Liver (tissue), 9 donors: Measurements from ENCODE around the gene AKR1C3. TPM values are rescaled to one million over a fixed set of nuclear protein-coding genes. Genes with fewer than 3 reads are reported as not detected.
A peak's percentile ranks its signal among the peaks of the same experiment; 100 is the strongest.

Experiments used
- DNase-seq: peaks from one replicate; pipeline ENCODE4 v3.0.0-alpha.2; 2017; ENCODE audit warnings: low spot score
- H3K27ac ChIP-seq, 2 donors: one replicate each; pipeline ENCODE4 v1.7.0; 2013; ENCODE audit warnings: inconsistent platforms in 2 of 2, low read length in 2 of 2, control low read depth in 1 of 2, low read depth in 1 of 2, mild to moderate bottlenecking in 1 of 2
- H3K27me3 ChIP-seq, 4 donors: one replicate each; pipeline versions ENCODE4 v1.6.1 to v1.7.0; 2013; ENCODE audit warnings: low read length in 3 of 4, inconsistent platforms in 1 of 4, mild to moderate bottlenecking in 1 of 4, moderate library complexity in 1 of 4; ENCODE audit not compliant: control insufficient read depth in 4 of 4, insufficient read depth in 4 of 4
- H3K36me3 ChIP-seq, 4 donors: one replicate each; pipeline versions ENCODE4 v1.6.1 to v1.7.0; 2013; ENCODE audit warnings: low read length in 3 of 4, mild to moderate bottlenecking in 3 of 4, low read depth in 1 of 4, moderate library complexity in 1 of 4; ENCODE audit not compliant: control insufficient read depth in 4 of 4, insufficient read depth in 3 of 4
- H3K4me1 ChIP-seq, 4 donors: one replicate each; pipeline versions ENCODE4 v1.6.1 to v1.7.0; 2013; ENCODE audit warnings: low read length in 3 of 4, mild to moderate bottlenecking in 3 of 4, moderate library complexity in 1 of 4; ENCODE audit not compliant: control insufficient read depth in 4 of 4, insufficient read depth in 4 of 4
- H3K4me3 ChIP-seq, 3 donors: one replicate each; pipeline versions ENCODE4 v1.6.1 to v1.7.0; 2013; ENCODE audit warnings: low read length in 3 of 3, control low read depth in 1 of 3, low read depth in 1 of 3, mild to moderate bottlenecking in 1 of 3
- H3K9ac ChIP-seq, 2 donors: one replicate each; pipeline ENCODE4 v1.7.0; 2013; ENCODE audit warnings: low read length in 2 of 2, mild to moderate bottlenecking in 2 of 2, moderate library complexity in 2 of 2, control low read depth in 1 of 2, low read depth in 1 of 2
- H3K9me3 ChIP-seq, 4 donors: one replicate each; pipeline versions ENCODE4 v1.6.1 to v1.7.0; 2013; ENCODE audit warnings: low read length in 3 of 4; ENCODE audit not compliant: control insufficient read depth in 4 of 4
- FOXA1 ChIP-seq: IDR thresholded peaks from 2 replicates; pipeline ENCODE4 v1.6.1; 2016; ENCODE audit warnings: antibody characterized with exemption
- FOXA2 ChIP-seq: IDR thresholded peaks from 2 replicates; pipeline ENCODE4 v1.6.1; 2016; ENCODE audit warnings: antibody characterized with exemption
- GABPA ChIP-seq, 2 donors: IDR thresholded peaks in 1 of 2; conservative IDR thresholded peaks in 1 of 2; 2 replicates each; pipeline ENCODE4 v1.6.1; 2016; ENCODE audit warnings: antibody characterized with exemption in 2 of 2, mild to moderate bottlenecking in 1 of 2, moderate library complexity in 1 of 2
- HNF4A ChIP-seq, 2 donors: conservative IDR thresholded peaks; 2 replicates each; pipeline ENCODE4 v1.6.1; 2016; ENCODE audit warnings: antibody characterized with exemption in 2 of 2, mild to moderate bottlenecking in 2 of 2
- HNF4G ChIP-seq: IDR thresholded peaks from 2 replicates; pipeline ENCODE4 v1.6.1; 2016; ENCODE audit warnings: antibody characterized with exemption
- JUND ChIP-seq, 2 donors: IDR thresholded peaks; 2 replicates each; pipeline ENCODE4 v1.6.1; 2016; ENCODE audit warnings: antibody characterized with exemption in 2 of 2
- RAD21 ChIP-seq, 2 donors: IDR thresholded peaks; 2 replicates each; pipeline ENCODE4 v1.6.1; 2016; ENCODE audit warnings: antibody characterized with exemption in 2 of 2, mild to moderate bottlenecking in 2 of 2
- RXRA ChIP-seq, 2 donors: IDR thresholded peaks; 2 replicates each; pipeline ENCODE4 v1.6.1; 2017 to 2018; ENCODE audit warnings: antibody characterized with exemption in 2 of 2, mild to moderate bottlenecking in 1 of 2
- SP1 ChIP-seq: IDR thresholded peaks from 2 replicates; pipeline ENCODE4 v1.6.1; 2018; ENCODE audit warnings: antibody characterized with exemption, mild to moderate bottlenecking
- TAF1 ChIP-seq: conservative IDR thresholded peaks from 2 replicates; pipeline ENCODE4 v1.6.1; 2016; ENCODE audit warnings: antibody characterized with exemption, mild to moderate bottlenecking
- YY1 ChIP-seq: IDR thresholded peaks from 2 replicates; pipeline ENCODE4 v1.6.1; 2016; ENCODE audit warnings: antibody characterized with exemption, mild to moderate bottlenecking
- WGBS: extraction: QIAGEN DNeasy Blood & Tissue Kit; methylation state at CpG from one replicate; pipeline ENCODE4 v1.1.7; 2013; 5-methylcytosine and 5-hydroxymethylcytosine counted together
- polyA plus RNA-seq, 2 donors: library from polyadenylated mRNA; stranded (reverse) in 1 of 2; unstranded in 1 of 2; fragments of 200-250 nt in 1 of 2; fragments of >200 nt in 1 of 2; fragmentation: Nextera tagmentation in 1 of 2; extraction: Ambion mirVana in 1 of 2; gene quantifications; one replicate each; pipeline versions ENCODE4 v1.2.1 to v1.2.3, GENCODE V29; 2013 to 2015
- total RNA-seq, 2 donors: library from RNA; depleted of rRNA; stranded (reverse); fragments of >200 nt; gene quantifications; one replicate each; pipeline ENCODE4 v1.2.3, GENCODE V29; 2014
- TF ChIP-seq, protein P1 (sequence below): IDR thresholded peaks from 2 replicates; pipeline ENCODE4 v1.6.1; 2016; ENCODE audit warnings: antibody characterized with exemption
- TF ChIP-seq, protein P2 (sequence below): fragments of 150-350 bp; IDR thresholded peaks from 2 replicates; pipeline ENCODE4 v1.5.1; 2017; ENCODE audit warnings: improper control_type of control experiment, low read depth, low read length; ENCODE audit not compliant: missing input control
- TF ChIP-seq, protein P3 (sequence below): IDR thresholded peaks from 2 replicates; pipeline ENCODE4 v1.6.1; 2016; ENCODE audit warnings: antibody characterized with exemption, mild to moderate bottlenecking
- TF ChIP-seq, protein P4 (sequence below): IDR thresholded peaks from 2 replicates; pipeline ENCODE4 v1.6.1; 2016; ENCODE audit warnings: antibody characterized with exemption
- TF ChIP-seq, protein P5 (sequence below): IDR thresholded peaks from 2 replicates; pipeline ENCODE4 v1.6.1; 2016; ENCODE audit warnings: antibody characterized with exemption
- donor health status: healthy.
- donor health status: healthy.
- donor health status: healthy.
- donor health status: healthy.
- donor health status: healthy.

AKR1C3 gene
- total and polyA plus RNA-seq, 4 donors = 65.8 to 292 (median 174) TPM

DNA sequence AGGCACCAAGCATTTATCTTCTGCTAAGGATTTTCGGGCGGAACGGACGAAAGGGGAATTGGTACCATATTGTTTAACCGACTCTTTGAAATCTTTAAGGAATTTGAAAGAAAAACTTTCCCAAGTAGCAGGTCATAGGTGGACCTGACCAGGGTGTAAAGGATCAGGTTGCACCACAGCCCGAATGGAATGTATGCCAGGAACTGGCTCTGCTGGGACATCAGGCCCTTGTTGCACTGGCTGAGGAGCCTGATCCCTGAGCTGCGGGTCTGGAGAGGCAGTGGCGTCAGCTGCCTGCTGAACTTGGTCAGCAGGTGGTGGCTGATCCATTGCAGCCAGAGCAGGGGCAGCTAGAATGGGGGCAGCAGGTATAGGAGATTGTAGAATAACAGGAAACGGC, 49.1 kb upstream of the AKR1C3 start:
- Histone ChIP-seq H3K27me3 (no peaks in the 10 kb centered on the region), H3K4me1 (peaks cover 9 to 44% (median 41%) of the 10 kb centered on the region in 4 donors), H3K9ac (no peak overlapping the region), H3K9me3 (no peaks in the 10 kb centered on the region), H3K36me3 (no peaks in the 10 kb centered on the region), H3K4me3 (no peak overlapping the region), H3K27ac (no peak overlapping the region)
- TF ChIP-seq RXRA (IDR thresholded peaks at IDR 0.05) (peak in 1 of 2 donors; percentile 48), HNF4A (conservative IDR thresholded peaks at IDR 0.05) (peak; percentile 86 to 94), FOXA1 (no peak), YY1 (no peak), JUND (IDR thresholded peaks at IDR 0.05) (no peak), SP1 (peak; percentile 62), FOXA2 (no peak), HNF4G (peak; percentile 75), RAD21 (IDR thresholded peaks at IDR 0.05) (no peak), TAF1 (no peak)
- TF ChIP-seq, protein P1, sequence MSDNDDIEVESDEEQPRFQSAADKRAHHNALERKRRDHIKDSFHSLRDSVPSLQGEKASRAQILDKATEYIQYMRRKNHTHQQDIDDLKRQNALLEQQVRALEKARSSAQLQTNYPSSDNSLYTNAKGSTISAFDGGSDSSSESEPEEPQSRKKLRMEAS = no peak
- TF ChIP-seq, protein P2, sequence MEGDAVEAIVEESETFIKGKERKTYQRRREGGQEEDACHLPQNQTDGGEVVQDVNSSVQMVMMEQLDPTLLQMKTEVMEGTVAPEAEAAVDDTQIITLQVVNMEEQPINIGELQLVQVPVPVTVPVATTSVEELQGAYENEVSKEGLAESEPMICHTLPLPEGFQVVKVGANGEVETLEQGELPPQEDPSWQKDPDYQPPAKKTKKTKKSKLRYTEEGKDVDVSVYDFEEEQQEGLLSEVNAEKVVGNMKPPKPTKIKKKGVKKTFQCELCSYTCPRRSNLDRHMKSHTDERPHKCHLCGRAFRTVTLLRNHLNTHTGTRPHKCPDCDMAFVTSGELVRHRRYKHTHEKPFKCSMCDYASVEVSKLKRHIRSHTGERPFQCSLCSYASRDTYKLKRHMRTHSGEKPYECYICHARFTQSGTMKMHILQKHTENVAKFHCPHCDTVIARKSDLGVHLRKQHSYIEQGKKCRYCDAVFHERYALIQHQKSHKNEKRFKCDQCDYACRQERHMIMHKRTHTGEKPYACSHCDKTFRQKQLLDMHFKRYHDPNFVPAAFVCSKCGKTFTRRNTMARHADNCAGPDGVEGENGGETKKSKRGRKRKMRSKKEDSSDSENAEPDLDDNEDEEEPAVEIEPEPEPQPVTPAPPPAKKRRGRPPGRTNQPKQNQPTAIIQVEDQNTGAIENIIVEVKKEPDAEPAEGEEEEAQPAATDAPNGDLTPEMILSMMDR = no peak
- TF ChIP-seq, protein P3, sequence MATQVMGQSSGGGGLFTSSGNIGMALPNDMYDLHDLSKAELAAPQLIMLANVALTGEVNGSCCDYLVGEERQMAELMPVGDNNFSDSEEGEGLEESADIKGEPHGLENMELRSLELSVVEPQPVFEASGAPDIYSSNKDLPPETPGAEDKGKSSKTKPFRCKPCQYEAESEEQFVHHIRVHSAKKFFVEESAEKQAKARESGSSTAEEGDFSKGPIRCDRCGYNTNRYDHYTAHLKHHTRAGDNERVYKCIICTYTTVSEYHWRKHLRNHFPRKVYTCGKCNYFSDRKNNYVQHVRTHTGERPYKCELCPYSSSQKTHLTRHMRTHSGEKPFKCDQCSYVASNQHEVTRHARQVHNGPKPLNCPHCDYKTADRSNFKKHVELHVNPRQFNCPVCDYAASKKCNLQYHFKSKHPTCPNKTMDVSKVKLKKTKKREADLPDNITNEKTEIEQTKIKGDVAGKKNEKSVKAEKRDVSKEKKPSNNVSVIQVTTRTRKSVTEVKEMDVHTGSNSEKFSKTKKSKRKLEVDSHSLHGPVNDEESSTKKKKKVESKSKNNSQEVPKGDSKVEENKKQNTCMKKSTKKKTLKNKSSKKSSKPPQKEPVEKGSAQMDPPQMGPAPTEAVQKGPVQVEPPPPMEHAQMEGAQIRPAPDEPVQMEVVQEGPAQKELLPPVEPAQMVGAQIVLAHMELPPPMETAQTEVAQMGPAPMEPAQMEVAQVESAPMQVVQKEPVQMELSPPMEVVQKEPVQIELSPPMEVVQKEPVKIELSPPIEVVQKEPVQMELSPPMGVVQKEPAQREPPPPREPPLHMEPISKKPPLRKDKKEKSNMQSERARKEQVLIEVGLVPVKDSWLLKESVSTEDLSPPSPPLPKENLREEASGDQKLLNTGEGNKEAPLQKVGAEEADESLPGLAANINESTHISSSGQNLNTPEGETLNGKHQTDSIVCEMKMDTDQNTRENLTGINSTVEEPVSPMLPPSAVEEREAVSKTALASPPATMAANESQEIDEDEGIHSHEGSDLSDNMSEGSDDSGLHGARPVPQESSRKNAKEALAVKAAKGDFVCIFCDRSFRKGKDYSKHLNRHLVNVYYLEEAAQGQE = no peak
- DNase-seq = no peak
- 90% methylated on average over 9 of the region's 9 CpGs for WGBS

DNA sequence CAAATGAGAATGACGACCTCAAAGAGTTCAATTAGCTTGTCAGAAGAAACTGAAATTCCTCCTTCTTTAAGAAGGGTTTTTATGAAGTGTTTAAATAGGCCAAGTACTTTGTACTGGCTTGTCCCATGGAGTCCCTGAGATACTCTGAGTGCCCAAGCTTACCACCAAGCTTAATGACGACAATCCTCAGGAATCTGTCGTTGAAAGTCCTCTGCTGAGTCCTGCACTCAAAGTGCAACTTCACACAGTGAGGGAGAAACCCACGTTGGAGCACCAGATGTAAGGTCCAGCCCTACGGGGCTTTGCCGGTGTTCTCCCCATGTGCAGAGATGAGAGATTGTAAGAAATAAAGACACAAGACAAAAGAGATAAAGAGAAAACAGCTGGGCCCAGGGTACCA, 47.8 kb upstream of the AKR1C3 start:
- H3K4me1 ChIP-seq = peaks cover 9 to 39% (median 38%) of the 10 kb centered on the region in 4 donors
- H3K9me3 ChIP-seq = no peaks in the 10 kb centered on the region
- no peaks in the 10 kb centered on the region for H3K36me3 ChIP-seq
- WGBS = 96% methylated on average over 6 of the region's 6 CpGs
- no peak overlapping the region for H3K4me3 ChIP-seq
- TF ChIP-seq RAD21 (IDR thresholded peaks at IDR 0.05) (no peak), HNF4A (conservative IDR thresholded peaks at IDR 0.05) (no peak), RXRA (IDR thresholded peaks at IDR 0.05) (no peak), FOXA2 (no peak), GABPA (IDR thresholded peaks at IDR 0.05 in 1 of 2, conservative IDR thresholded peaks at IDR 0.05 in 1 of 2) (no peak), TAF1 (no peak), HNF4G (no peak), YY1 (no peak)
- TF ChIP-seq, protein P3 = no peak
- TF ChIP-seq, protein P2 = no peak
- TF ChIP-seq, protein P4, sequence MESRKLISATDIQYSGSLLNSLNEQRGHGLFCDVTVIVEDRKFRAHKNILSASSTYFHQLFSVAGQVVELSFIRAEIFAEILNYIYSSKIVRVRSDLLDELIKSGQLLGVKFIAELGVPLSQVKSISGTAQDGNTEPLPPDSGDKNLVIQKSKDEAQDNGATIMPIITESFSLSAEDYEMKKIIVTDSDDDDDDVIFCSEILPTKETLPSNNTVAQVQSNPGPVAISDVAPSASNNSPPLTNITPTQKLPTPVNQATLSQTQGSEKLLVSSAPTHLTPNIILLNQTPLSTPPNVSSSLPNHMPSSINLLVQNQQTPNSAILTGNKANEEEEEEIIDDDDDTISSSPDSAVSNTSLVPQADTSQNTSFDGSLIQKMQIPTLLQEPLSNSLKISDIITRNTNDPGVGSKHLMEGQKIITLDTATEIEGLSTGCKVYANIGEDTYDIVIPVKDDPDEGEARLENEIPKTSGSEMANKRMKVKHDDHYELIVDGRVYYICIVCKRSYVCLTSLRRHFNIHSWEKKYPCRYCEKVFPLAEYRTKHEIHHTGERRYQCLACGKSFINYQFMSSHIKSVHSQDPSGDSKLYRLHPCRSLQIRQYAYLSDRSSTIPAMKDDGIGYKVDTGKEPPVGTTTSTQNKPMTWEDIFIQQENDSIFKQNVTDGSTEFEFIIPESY = no peak
- TF ChIP-seq, protein P5, sequence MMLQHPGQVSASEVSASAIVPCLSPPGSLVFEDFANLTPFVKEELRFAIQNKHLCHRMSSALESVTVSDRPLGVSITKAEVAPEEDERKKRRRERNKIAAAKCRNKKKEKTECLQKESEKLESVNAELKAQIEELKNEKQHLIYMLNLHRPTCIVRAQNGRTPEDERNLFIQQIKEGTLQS = no peak
- no peaks in the 10 kb centered on the region for H3K27me3 ChIP-seq
- no peak overlapping the region for H3K9ac ChIP-seq
- no peak overlapping the region for H3K27ac ChIP-seq
- DNase-seq = no peak
